B cell (primary cell): ENCODE results near the gene TRIM9. TPM values are rescaled to one million over a fixed set of nuclear protein-coding genes. Genes with fewer than 3 reads are reported as not detected.
"Not testable (repeated sequence)": the region's sequence is repeated elsewhere in the genome, so short reads cannot be mapped to it uniquely, and the experiment has no call there.

ENCODE experiments used
- ATAC-seq: fragments of 200-7000 bp; cut with Tn5 transposase; one replicate; pipeline ENCODE4 v1.10.0; 2021; ENCODE audit warnings: low read depth, mild to moderate bottlenecking, moderate number of reproducible peaks, moderate library complexity
- CTCF ChIA-PET: fragments of 350-600 bp; sonication (Branson Sonifier 250); formaldehyde crosslinking; loops from one replicate; lab custom pipeline; 2021; ENCODE audit warnings: antibody characterized with exemption, inconsistent platforms; lab: Charles Lee
- POLR2A ChIA-PET: fragments of 350-600 bp; sonication (Branson Sonifier 250); formaldehyde crosslinking; loops from one replicate; lab custom pipeline; 2021; ENCODE audit warnings: antibody characterized with exemption; lab: Charles Lee
- DNase-seq: peaks from one replicate; pipeline ENCODE4 v3.0.0; 2013
- H2AFZ ChIP-seq: 2 replicates; pipeline ENCODE4 v1.6.1; 2012; ENCODE audit warnings: mild to moderate bottlenecking, low read depth, low read length; ENCODE audit not compliant: insufficient read depth, poor library complexity, severe bottlenecking
- H3K27ac ChIP-seq, 2 donors: 1 replicate in 1 of 2; 2 replicates in 1 of 2; pipeline ENCODE4 v1.5.1; 2012 to 2013; ENCODE audit warnings: low read length in 2 of 2, mild to moderate bottlenecking in 2 of 2, moderate library complexity in 1 of 2
- H3K27me3 ChIP-seq, 4 experiments: fragments of 200-600 bp in 1 of 4; sonication (generic) in 1 of 4; replicated peaks in 1 of 4; 1 replicate in 2 of 4; 2 replicates in 2 of 4; pipeline versions ENCODE4 v1.6.1 to v1.7.0; 2013 to 2016; ENCODE audit warnings: low read length in 3 of 4, mild to moderate bottlenecking in 2 of 4, mixed read lengths in 1 of 4, moderate library complexity in 1 of 4; ENCODE audit not compliant: insufficient read depth in 4 of 4, control insufficient read depth in 3 of 4; ENCODE audit errors: control extremely low read depth in 1 of 4
- H3K36me3 ChIP-seq, 2 experiments: replicated peaks in 1 of 2; 1 replicate in 1 of 2; 2 replicates in 1 of 2; pipeline versions ENCODE4 v1.6.1 to v1.7.1; 2013; ENCODE audit warnings: low read length in 1 of 2; ENCODE audit not compliant: insufficient read depth in 2 of 2, control insufficient read depth in 1 of 2; ENCODE audit errors: control extremely low read depth in 1 of 2, extremely low read depth in 1 of 2
- H3K4me1 ChIP-seq, 2 donors: fragments of 200-600 bp in 1 of 2; sonication (generic) in 1 of 2; 1 replicate in 1 of 2; 2 replicates in 1 of 2; pipeline versions ENCODE4 v1.5.1 to v1.6.1; 2013 to 2017; ENCODE audit warnings: low read length in 2 of 2; ENCODE audit not compliant: control insufficient read depth in 2 of 2, insufficient read depth in 2 of 2
- H3K4me2 ChIP-seq: replicated peaks from 2 replicates; pipeline ENCODE3; 2012; ENCODE audit warnings: mild to moderate bottlenecking, low read depth, low read length; ENCODE audit not compliant: poor library complexity, severe bottlenecking
- H3K4me3 ChIP-seq, 5 experiments: fragments of 200-600 bp in 1 of 5; sonication (generic) in 1 of 5; 1 replicate in 3 of 5; 2 replicates in 2 of 5; pipeline versions ENCODE4 v1.5.1 to v1.7.0; 2011 to 2016; ENCODE audit warnings: low read length in 4 of 5, mild to moderate bottlenecking in 4 of 5, low read depth in 2 of 5, control low read depth in 1 of 5, moderate library complexity in 1 of 5; ENCODE audit not compliant: insufficient read depth in 1 of 5; ENCODE audit errors: control extremely low read depth in 1 of 5, extremely low read depth in 1 of 5
- H3K79me2 ChIP-seq: fragments of 200-600 bp; sonication (generic); one replicate; pipeline ENCODE4 v1.6.0; 2016; ENCODE audit warnings: low read length; ENCODE audit not compliant: control insufficient read depth, insufficient read depth
- H3K9ac ChIP-seq: fragments of 200-600 bp; sonication (generic); 2 replicates; pipeline ENCODE4 v1.6.1; 2017; ENCODE audit warnings: mild to moderate bottlenecking, low read length, moderate library complexity
- H3K9me3 ChIP-seq, 3 donors: one replicate each; pipeline versions ENCODE4 v1.6.1 to v1.7.1; 2013; ENCODE audit warnings: low read length in 2 of 3; ENCODE audit not compliant: control insufficient read depth in 2 of 3, insufficient read depth in 1 of 3; ENCODE audit errors: control extremely low read depth in 1 of 3
- H4K20me1 ChIP-seq: 2 replicates; pipeline ENCODE4 v1.6.0; 2012; ENCODE audit warnings: mild to moderate bottlenecking, low read length; ENCODE audit not compliant: insufficient read depth, control insufficient read depth, poor library complexity, severe bottlenecking
- H3K27ac Mint-ChIP-seq: one replicate; pipeline ENCODE4 v1.8.0; 2021; ENCODE audit warnings: mixed read lengths
- H3K27me3 Mint-ChIP-seq: one replicate; pipeline ENCODE4 v1.8.0; 2021; ENCODE audit warnings: mixed read lengths
- H3K4me1 Mint-ChIP-seq: one replicate; pipeline ENCODE4 v1.8.0; 2021; ENCODE audit warnings: mixed read lengths
- H3K4me3 Mint-ChIP-seq: one replicate; pipeline ENCODE4 v1.8.0; 2021; ENCODE audit warnings: mixed read lengths
- H3K9me3 Mint-ChIP-seq: one replicate; pipeline ENCODE4 v1.8.0; 2022; ENCODE audit warnings: mixed read lengths; ENCODE audit not compliant: insufficient read depth
- EZH2 ChIP-seq: IDR thresholded peaks from 2 replicates; pipeline ENCODE4 v1.6.1; 2012; ENCODE audit warnings: borderline replicate concordance, low read depth, mild to moderate bottlenecking, moderate library complexity, low read length; ENCODE audit not compliant: insufficient read depth, poor library complexity, severe bottlenecking
- WGBS: methylation state at CpG from one replicate; pipeline ENCODE4 v1.1.5; 2013; ENCODE audit warnings: missing lambda C conversion rate; ENCODE audit not compliant: insufficient coverage; 5-methylcytosine and 5-hydroxymethylcytosine counted together
- intact Hi-C: fragments of 100-400 bp; cut with micrococcal nuclease; formaldehyde crosslinking; loops from one replicate; pipeline ENCODE4 v1.10.0; 2022
- polyA plus RNA-seq: library from polyadenylated mRNA; depleted of rRNA; stranded (reverse); fragments of >200 nt; gene quantifications from 2 replicates; pipeline ENCODE4 v1.2.3, GENCODE V29; 2012
- total RNA-seq, 2 donors: library from RNA; stranded (reverse); fragments of 120-200 nt in 1 of 2; gene quantifications; 1 replicate in 1 of 2; 2 replicates in 1 of 2; pipeline versions ENCODE4 v1.2.3 to v1.2.4, GENCODE V29; 2013 to 2022
- TF ChIP-seq, protein P1 (sequence below): fragments of 200-600 bp; IDR thresholded peaks from one replicate; pipeline ENCODE4 v1.8.0; 2022; ENCODE audit warnings: antibody characterized with exemption, mild to moderate bottlenecking

TRIM9 gene
- total and polyA plus RNA-seq, 2 donors (not counting 1 experiment from before 2014, with no cell fraction given) = 0.24 to 0.32 TPM

DNA sequence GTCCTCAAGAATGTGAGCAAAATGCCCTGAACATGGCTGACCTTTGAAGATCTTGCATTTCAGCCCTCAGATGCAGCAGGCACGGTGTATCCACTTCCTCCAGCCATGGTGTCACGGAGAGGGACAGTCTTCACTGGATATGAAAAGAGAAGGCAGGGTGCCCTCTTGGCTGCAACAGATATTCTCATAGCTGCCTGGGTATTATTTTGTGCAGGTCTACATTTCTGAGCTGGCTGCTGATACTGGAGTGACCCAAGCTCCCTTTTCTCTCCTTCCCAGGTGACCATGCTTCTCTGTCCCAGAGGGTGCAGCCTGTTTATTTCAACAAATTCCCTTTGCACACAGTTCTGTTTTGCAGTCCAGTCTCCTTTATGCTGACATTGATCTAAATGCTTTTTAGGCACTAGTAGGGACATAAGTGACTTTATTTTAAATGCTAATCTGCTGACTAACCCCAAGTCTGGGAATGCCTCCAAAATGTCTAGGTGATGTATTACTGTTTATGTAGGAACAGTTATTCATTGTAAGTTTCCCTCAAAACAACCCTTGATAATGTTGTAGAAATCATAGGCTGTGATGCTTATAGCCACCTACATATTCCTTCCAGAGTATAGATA, 133.2 kb downstream of the TRIM9 start:
- intact Hi-C loops = no loop called here
- Mint-ChIP-seq H3K27ac (no peak overlapping the region), H3K9me3 (no peaks in the 10 kb centered on the region), H3K4me3 (no peak overlapping the region), H3K4me1 (no peaks in the 10 kb centered on the region), H3K27me3 (peaks cover 15% of the 10 kb centered on the region)
- H3K27ac ChIP-seq = no peak overlapping the region
- no peak overlapping the region for H3K9ac ChIP-seq
- no peaks in the 10 kb centered on the region for H3K79me2 ChIP-seq
- no peak overlapping the region for H3K4me3 ChIP-seq
- POLR2A ChIA-PET = interaction anchor here (0.6 kb wide), 1 partner anchor 25 kb away, joined by 6 read pairs; no protein-coding TSS in a partner anchor
- no peak overlapping the region for H3K4me2 ChIP-seq
- no peak overlapping the region for H2AFZ ChIP-seq
- 32% methylated on average over 2 of the region's 2 CpGs for WGBS
- TF ChIP-seq, protein P1, sequence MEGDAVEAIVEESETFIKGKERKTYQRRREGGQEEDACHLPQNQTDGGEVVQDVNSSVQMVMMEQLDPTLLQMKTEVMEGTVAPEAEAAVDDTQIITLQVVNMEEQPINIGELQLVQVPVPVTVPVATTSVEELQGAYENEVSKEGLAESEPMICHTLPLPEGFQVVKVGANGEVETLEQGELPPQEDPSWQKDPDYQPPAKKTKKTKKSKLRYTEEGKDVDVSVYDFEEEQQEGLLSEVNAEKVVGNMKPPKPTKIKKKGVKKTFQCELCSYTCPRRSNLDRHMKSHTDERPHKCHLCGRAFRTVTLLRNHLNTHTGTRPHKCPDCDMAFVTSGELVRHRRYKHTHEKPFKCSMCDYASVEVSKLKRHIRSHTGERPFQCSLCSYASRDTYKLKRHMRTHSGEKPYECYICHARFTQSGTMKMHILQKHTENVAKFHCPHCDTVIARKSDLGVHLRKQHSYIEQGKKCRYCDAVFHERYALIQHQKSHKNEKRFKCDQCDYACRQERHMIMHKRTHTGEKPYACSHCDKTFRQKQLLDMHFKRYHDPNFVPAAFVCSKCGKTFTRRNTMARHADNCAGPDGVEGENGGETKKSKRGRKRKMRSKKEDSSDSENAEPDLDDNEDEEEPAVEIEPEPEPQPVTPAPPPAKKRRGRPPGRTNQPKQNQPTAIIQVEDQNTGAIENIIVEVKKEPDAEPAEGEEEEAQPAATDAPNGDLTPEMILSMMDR = no peak
- TF ChIP-seq EZH2 = no peak
- no peaks in the 10 kb centered on the region for H3K9me3 ChIP-seq
- no peaks in the 10 kb centered on the region for H3K4me1 ChIP-seq
- no peaks in the 10 kb centered on the region for H3K36me3 ChIP-seq
- CTCF ChIA-PET = no interaction called here
- DNase-seq (no peak), ATAC-seq (no peak)
- H4K20me1 ChIP-seq = no peaks in the 10 kb centered on the region
- H3K27me3 ChIP-seq = peaks cover 0 to 9% (median 0%) of the 10 kb centered on the region in 4 experiments

DNA sequence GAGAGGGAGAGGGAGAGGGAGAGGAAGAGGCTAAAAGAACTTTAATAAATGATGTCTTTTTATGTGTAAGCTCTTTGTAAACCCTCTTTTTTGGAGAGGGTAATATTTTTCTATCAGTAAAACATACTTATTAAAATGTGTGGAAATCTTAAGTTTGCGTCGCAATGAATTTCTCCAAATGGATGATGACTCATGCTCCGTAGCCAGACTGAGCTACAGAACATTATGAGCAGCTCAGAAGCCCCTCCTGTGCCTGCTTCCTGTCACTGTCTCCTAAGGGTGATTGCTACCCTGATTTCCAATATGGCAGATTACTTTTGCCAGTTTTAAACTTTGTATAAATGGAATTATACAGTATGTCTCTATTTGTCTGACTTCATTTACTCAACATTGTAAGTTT, 137.6 kb downstream of the TRIM9 start:
- intact Hi-C loops = no loop called here
- no peaks in the 10 kb centered on the region for H3K4me1 Mint-ChIP-seq
- H3K27ac Mint-ChIP-seq = no peak overlapping the region
- H3K79me2 ChIP-seq = no peaks in the 10 kb centered on the region
- H3K4me3 Mint-ChIP-seq = no peak overlapping the region
- peaks cover 6% of the 10 kb centered on the region for H3K27me3 Mint-ChIP-seq
- ChIA-PET CTCF (interaction anchor here (1.5 kb wide), 1 partner anchor 262 kb away, joined by 7 read pairs; no protein-coding TSS in a partner anchor), POLR2A (no interaction called here)
- no peak for DNase-seq
- no peaks in the 10 kb centered on the region for H3K9me3 ChIP-seq
- no peak for ATAC-seq
- H3K4me3 ChIP-seq = no peak overlapping the region
- H3K9me3 Mint-ChIP-seq = no peaks in the 10 kb centered on the region
- H3K36me3 ChIP-seq = no peaks in the 10 kb centered on the region
- H2AFZ ChIP-seq = no peak overlapping the region
- 83% methylated on average over 3 of the region's 3 CpGs for WGBS
- no peaks in the 10 kb centered on the region for H4K20me1 ChIP-seq
- no peak overlapping the region for H3K27ac ChIP-seq
- H3K4me2 ChIP-seq = no peak overlapping the region
- TF ChIP-seq EZH2 = no peak
- TF ChIP-seq, protein P1 = no peak
- H3K4me1 ChIP-seq = no peaks in the 10 kb centered on the region
- peaks cover 0 to 9% (median 0%) of the 10 kb centered on the region in 4 experiments for H3K27me3 ChIP-seq
- no peak overlapping the region for H3K9ac ChIP-seq

GRCh38 chr14:50956421-50956820, 138.5 kb downstream of the TRIM9 start:
- H3K4me3 ChIP-seq, H3K9ac ChIP-seq, H3K9me3 ChIP-seq, H3K36me3 ChIP-seq, H3K79me2 ChIP-seq, POLR2A ChIA-PET, H3K4me1 Mint-ChIP-seq, DNase-seq, H3K27ac Mint-ChIP-seq, H3K4me1 ChIP-seq, intact Hi-C loops, H4K20me1 ChIP-seq, H3K4me2 ChIP-seq, H3K27me3 ChIP-seq, CTCF ChIA-PET, H2AFZ ChIP-seq, ATAC-seq, H3K27me3 Mint-ChIP-seq, H3K9me3 Mint-ChIP-seq, H3K4me3 Mint-ChIP-seq, H3K27ac ChIP-seq: not testable (repeated sequence)
- WGBS = 100% methylated on average over 11 of the region's 32 CpGs
